GM12878 (cell line): ENCODE measurements around the gene ALPK1. TPM values are rescaled to one million over a fixed set of nuclear protein-coding genes. Genes with fewer than 3 reads are reported as not detected.

Experiments
- BRCA1 ChIP-seq: IDR thresholded peaks from 2 replicates; pipeline ENCODE4 v1.6.1; 2011; ENCODE audit warnings: low read depth, low read length, improper control_type of control experiment
- CBX3 ChIP-seq: fragments of 200-600 bp; sonication (generic); IDR thresholded peaks from 2 replicates; pipeline ENCODE4 v1.6.1; 2016; ENCODE audit warnings: low read depth, borderline replicate concordance
- FOXM1 ChIP-seq: IDR thresholded peaks from 2 replicates; pipeline ENCODE4 v1.6.1; 2012; ENCODE audit warnings: low read depth, mild to moderate bottlenecking, inconsistent platforms, low read length, moderate library complexity
- KDM1A ChIP-seq: fragments of 200-600 bp; sonication (generic); IDR thresholded peaks from 2 replicates; pipeline ENCODE4 v1.6.1; 2016; ENCODE audit warnings: borderline replicate concordance
- MEF2B ChIP-seq: fragments of 450-650 bp; IDR thresholded peaks from 2 replicates; pipeline ENCODE4 v1.6.1; 2018; ENCODE audit warnings: mild to moderate bottlenecking, moderate library complexity; ENCODE audit not compliant: partially characterized antibody, poor library complexity, severe bottlenecking
- MTA2 ChIP-seq: fragments of 450-650 bp; IDR thresholded peaks from 2 replicates; pipeline ENCODE4 v1.6.1; 2016; ENCODE audit warnings: low read depth, mild to moderate bottlenecking, moderate library complexity
- NBN ChIP-seq: fragments of 450-650 bp; IDR thresholded peaks from 2 replicates; pipeline ENCODE4 v1.6.1; 2016
- NR2C1 ChIP-seq: fragments of 450-650 bp; IDR thresholded peaks from 2 replicates; pipeline ENCODE4 v1.6.1; 2017; ENCODE audit warnings: antibody characterized with exemption, mild to moderate bottlenecking, moderate library complexity
- NR2F1 ChIP-seq: fragments of 450-650 bp; conservative IDR thresholded peaks from 2 replicates; pipeline ENCODE4 v1.6.1; 2017; ENCODE audit warnings: mild to moderate bottlenecking
- POLR2A ChIP-seq: IDR thresholded peaks from 2 replicates; pipeline ENCODE4 v1.6.1; 2011; ENCODE audit warnings: low read depth, mild to moderate bottlenecking, low read length
- POLR2AphosphoS2 ChIP-seq: IDR thresholded peaks from 2 replicates; pipeline ENCODE4 v1.6.1; 2011; ENCODE audit warnings: low read depth, mild to moderate bottlenecking, low read length, improper control_type of control experiment, moderate library complexity
- RFX5 ChIP-seq: IDR thresholded peaks from 2 replicates; pipeline ENCODE4 v1.6.1; 2011; ENCODE audit warnings: low read depth, low read length, improper control_type of control experiment
- SMARCA5 ChIP-seq: fragments of 450-650 bp; IDR thresholded peaks from 2 replicates; pipeline ENCODE4 v1.6.1; 2017; ENCODE audit warnings: mild to moderate bottlenecking
- STAT1 ChIP-seq: fragments of 450-650 bp; conservative IDR thresholded peaks from 2 replicates; pipeline ENCODE4 v1.6.1; 2014; ENCODE audit warnings: antibody characterized with exemption, mild to moderate bottlenecking
- TAF1 ChIP-seq: IDR thresholded peaks from 2 replicates; pipeline ENCODE4 v1.6.1; 2011; ENCODE audit warnings: mild to moderate bottlenecking, low read depth, low read length, borderline replicate concordance
- TARDBP ChIP-seq: IDR thresholded peaks from 2 replicates; pipeline ENCODE4 v1.6.1; 2016; ENCODE audit warnings: borderline replicate concordance
- TCF7 ChIP-seq: IDR thresholded peaks from 2 replicates; pipeline ENCODE4 v1.6.1; 2014; ENCODE audit warnings: antibody characterized with exemption, borderline replicate concordance
- WRNIP1 ChIP-seq: IDR thresholded peaks from 2 replicates; pipeline ENCODE4 v1.6.1; 2011; ENCODE audit warnings: low read depth, low read length, improper control_type of control experiment, borderline replicate concordance
- ZNF274 ChIP-seq: IDR thresholded peaks from one replicate; pipeline ENCODE4 v1.8.0; 2011; ENCODE audit not compliant: insufficient read length, insufficient read depth
- polyA plus RNA-seq, 11 experiments: library from polyadenylated mRNA; depleted of rRNA in 4 of 11; unstranded in 6 of 11; stranded (reverse) in 5 of 11; fragments of >200 nt; fragmentation: Nextera tagmentation in 4 of 11; fragmentation: Illumina TruSeq in 1 of 11; extraction: Ambion mirVana in 4 of 11; extraction: Trizol in 1 of 11; gene quantifications; 1 replicate in 1 of 11; 2 replicates in 10 of 11; pipeline versions ENCODE4 v1.2.1 to v1.2.3, GENCODE V29; 2011 to 2016; ENCODE audit warnings: inconsistent platforms in 2 of 11, missing spikeins in 2 of 11, low read depth in 1 of 11
- total RNA-seq, 4 experiments: library from RNA; depleted of rRNA in 3 of 4; stranded (reverse); fragments of >200 nt in 3 of 4; fragmentation: Illumina TruSeq in 1 of 4; extraction: Trizol in 1 of 4; gene quantifications; 2 replicates each; pipeline versions ENCODE4 v1.2.1 to v1.2.3, GENCODE V29; 2013 to 2021
- TF ChIP-seq, protein P1 (sequence below): fragments of 450-650 bp; IDR thresholded peaks from 2 replicates; pipeline ENCODE4 v1.6.1; 2016; ENCODE audit warnings: mild to moderate bottlenecking
- TF ChIP-seq, protein P2 (sequence below): fragments of 450-650 bp; IDR thresholded peaks from 2 replicates; pipeline ENCODE4 v1.6.1; 2014; ENCODE audit warnings: mild to moderate bottlenecking
- TF ChIP-seq, protein P3 (sequence below): fragments of 450-650 bp; IDR thresholded peaks from 2 replicates; pipeline ENCODE4 v1.6.1; 2017; ENCODE audit warnings: mild to moderate bottlenecking, moderate library complexity
- TF ChIP-seq, protein P4 (sequence below): fragments of 450-650 bp; IDR thresholded peaks from 2 replicates; pipeline ENCODE4 v1.6.1; 2017; ENCODE audit warnings: antibody characterized with exemption, mild to moderate bottlenecking, moderate library complexity

The ALPK1 gene
- total and polyA plus RNA-seq, 10 of the 15 experiments (the other 5 are each of a cell fraction or from before 2014, with no cell fraction given): 8.5 to 32.3 (median 22.6) TPM

DNA sequence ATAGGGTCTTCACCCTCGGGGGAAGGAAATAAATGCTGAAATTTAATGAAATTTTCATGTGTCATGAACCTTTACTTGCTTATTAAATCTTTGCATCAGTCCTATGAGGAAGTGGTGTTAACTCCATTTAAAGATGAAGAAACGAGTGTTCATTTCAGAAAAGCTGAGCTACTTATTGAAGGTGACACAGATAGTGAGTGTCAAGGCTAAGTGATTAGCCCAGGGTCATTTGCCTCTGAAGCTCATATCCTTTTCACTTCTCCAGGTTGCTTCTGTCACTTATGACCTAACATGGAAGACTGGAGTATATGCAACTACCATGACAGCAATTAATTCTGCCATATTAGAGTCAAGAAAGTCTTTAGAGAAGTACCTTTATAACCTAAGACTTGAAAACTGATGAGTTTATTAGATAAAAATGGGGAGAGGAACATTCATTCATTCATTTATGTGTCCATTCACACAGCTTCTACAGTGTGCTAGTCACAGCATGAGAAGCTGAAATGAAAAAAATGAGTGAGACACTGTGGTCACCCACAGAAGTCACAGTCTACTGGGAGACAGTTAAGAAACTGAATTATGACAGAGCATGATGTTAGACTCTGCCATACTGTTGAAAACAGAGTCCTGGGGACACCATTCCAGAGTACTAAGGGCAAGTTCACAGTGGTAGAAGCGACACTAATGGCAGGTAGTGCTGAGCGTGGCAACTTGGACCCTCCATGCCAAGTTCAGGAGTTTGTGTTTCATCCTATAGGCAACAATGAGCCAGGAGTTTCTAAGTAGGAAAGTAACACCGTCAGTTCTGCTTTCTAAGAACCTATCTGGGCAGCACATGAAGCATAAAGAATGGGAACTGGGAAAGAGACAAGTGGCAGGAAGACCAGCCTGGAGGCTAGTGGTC, 21.3 kb downstream of the ALPK1 start (continued):
- peak; percentile 49; the same call in 1 of the 2 replicates for TF ChIP-seq NR2F1
- 0 out of 2 replicates have a peak, but pooled peaks have one; percentile 54 for TF ChIP-seq NBN
- peak; percentile 93 for TF ChIP-seq MEF2B
- 0 out of 2 replicates have a peak, but pooled peaks have one; percentile 40 for TF ChIP-seq FOXM1
- TF ChIP-seq, protein P1, sequence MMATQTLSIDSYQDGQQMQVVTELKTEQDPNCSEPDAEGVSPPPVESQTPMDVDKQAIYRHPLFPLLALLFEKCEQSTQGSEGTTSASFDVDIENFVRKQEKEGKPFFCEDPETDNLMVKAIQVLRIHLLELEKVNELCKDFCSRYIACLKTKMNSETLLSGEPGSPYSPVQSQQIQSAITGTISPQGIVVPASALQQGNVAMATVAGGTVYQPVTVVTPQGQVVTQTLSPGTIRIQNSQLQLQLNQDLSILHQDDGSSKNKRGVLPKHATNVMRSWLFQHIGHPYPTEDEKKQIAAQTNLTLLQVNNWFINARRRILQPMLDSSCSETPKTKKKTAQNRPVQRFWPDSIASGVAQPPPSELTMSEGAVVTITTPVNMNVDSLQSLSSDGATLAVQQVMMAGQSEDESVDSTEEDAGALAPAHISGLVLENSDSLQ: peak; percentile 51; the same call in 1 of the 2 replicates
- TF ChIP-seq, protein P2, sequence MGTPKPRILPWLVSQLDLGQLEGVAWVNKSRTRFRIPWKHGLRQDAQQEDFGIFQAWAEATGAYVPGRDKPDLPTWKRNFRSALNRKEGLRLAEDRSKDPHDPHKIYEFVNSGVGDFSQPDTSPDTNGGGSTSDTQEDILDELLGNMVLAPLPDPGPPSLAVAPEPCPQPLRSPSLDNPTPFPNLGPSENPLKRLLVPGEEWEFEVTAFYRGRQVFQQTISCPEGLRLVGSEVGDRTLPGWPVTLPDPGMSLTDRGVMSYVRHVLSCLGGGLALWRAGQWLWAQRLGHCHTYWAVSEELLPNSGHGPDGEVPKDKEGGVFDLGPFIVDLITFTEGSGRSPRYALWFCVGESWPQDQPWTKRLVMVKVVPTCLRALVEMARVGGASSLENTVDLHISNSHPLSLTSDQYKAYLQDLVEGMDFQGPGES: no peak
- TF ChIP-seq NR2C1: no peak
- TF ChIP-seq TARDBP: no peak
- no peak for TF ChIP-seq RFX5
- TF ChIP-seq, protein P3, sequence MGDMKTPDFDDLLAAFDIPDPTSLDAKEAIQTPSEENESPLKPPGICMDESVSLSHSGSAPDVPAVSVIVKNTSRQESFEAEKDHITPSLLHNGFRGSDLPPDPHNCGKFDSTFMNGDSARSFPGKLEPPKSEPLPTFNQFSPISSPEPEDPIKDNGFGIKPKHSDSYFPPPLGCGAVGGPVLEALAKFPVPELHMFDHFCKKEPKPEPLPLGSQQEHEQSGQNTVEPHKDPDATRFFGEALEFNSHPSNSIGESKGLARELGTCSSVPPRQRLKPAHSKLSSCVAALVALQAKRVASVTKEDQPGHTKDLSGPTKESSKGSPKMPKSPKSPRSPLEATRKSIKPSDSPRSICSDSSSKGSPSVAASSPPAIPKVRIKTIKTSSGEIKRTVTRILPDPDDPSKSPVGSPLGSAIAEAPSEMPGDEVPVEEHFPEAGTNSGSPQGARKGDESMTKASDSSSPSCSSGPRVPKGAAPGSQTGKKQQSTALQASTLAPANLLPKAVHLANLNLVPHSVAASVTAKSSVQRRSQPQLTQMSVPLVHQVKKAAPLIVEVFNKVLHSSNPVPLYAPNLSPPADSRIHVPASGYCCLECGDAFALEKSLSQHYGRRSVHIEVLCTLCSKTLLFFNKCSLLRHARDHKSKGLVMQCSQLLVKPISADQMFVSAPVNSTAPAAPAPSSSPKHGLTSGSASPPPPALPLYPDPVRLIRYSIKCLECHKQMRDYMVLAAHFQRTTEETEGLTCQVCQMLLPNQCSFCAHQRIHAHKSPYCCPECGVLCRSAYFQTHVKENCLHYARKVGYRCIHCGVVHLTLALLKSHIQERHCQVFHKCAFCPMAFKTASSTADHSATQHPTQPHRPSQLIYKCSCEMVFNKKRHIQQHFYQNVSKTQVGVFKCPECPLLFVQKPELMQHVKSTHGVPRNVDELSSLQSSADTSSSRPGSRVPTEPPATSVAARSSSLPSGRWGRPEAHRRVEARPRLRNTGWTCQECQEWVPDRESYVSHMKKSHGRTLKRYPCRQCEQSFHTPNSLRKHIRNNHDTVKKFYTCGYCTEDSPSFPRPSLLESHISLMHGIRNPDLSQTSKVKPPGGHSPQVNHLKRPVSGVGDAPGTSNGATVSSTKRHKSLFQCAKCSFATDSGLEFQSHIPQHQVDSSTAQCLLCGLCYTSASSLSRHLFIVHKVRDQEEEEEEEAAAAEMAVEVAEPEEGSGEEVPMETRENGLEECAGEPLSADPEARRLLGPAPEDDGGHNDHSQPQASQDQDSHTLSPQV: no peak
- TF ChIP-seq, protein P4, sequence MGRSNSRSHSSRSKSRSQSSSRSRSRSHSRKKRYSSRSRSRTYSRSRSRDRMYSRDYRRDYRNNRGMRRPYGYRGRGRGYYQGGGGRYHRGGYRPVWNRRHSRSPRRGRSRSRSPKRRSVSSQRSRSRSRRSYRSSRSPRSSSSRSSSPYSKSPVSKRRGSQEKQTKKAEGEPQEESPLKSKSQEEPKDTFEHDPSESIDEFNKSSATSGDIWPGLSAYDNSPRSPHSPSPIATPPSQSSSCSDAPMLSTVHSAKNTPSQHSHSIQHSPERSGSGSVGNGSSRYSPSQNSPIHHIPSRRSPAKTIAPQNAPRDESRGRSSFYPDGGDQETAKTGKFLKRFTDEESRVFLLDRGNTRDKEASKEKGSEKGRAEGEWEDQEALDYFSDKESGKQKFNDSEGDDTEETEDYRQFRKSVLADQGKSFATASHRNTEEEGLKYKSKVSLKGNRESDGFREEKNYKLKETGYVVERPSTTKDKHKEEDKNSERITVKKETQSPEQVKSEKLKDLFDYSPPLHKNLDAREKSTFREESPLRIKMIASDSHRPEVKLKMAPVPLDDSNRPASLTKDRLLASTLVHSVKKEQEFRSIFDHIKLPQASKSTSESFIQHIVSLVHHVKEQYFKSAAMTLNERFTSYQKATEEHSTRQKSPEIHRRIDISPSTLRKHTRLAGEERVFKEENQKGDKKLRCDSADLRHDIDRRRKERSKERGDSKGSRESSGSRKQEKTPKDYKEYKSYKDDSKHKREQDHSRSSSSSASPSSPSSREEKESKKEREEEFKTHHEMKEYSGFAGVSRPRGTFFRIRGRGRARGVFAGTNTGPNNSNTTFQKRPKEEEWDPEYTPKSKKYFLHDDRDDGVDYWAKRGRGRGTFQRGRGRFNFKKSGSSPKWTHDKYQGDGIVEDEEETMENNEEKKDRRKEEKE: no peak
- TF ChIP-seq MTA2: peak; percentile 59
- no peak for TF ChIP-seq TCF7
- no peak for TF ChIP-seq TAF1
- no peak for TF ChIP-seq SMARCA5
- no peak for TF ChIP-seq WRNIP1
- TF ChIP-seq CBX3: no peak
- no peak for TF ChIP-seq KDM1A
- no peak for TF ChIP-seq ZNF274
- TF ChIP-seq POLR2AphosphoS2: no peak
- no peak for TF ChIP-seq BRCA1
- peak; percentile 66 for TF ChIP-seq POLR2A
- no peak for TF ChIP-seq STAT1
